HG03558 (cell line): ENCODE measurements around the gene DGAT2.
"Not testable (repeated sequence)": the region's sequence is repeated elsewhere in the genome, so short reads cannot be mapped to it uniquely, and the experiment has no call there.

Experiments
- ATAC-seq: cut with Tn5 transposase; IDR thresholded peaks from one replicate; pipeline ENCODE4 v1.9.1; 2021; ENCODE audit warnings: moderate number of reproducible peaks; ENCODE audit not compliant: unreplicated experiment; ENCODE audit errors: extremely low read depth

DGAT2 gene

GRCh38 chr11:75748729-75749273 is 19.8 kb upstream of the DGAT2 start:
- not testable (repeated sequence) for ATAC-seq

GRCh38 chr11:75754933-75755332 is 13.6 kb upstream of the DGAT2 start:
- ATAC-seq, result not testable (repeated sequence)

DNA sequence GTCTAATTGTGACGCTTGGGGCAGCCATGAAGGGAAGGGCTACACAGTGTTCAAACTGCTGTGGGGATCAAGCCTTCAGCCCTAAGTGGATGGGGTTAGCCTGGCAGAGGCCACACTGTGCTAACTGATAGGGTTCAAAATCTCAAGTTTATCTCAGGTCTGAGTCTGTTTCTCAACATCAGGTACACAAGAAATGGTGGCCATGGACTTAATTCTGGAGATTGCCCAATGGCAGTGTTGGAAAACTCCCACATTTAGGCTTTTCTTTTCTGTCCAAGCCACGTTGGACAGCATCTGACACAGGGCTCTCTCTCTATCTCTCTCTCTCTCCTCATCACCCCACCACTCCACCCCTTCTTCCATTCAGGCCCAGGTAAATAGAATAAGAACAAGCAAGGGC is 10.9 kb upstream of the DGAT2 start:
- ATAC-seq, result no peak

DNA sequence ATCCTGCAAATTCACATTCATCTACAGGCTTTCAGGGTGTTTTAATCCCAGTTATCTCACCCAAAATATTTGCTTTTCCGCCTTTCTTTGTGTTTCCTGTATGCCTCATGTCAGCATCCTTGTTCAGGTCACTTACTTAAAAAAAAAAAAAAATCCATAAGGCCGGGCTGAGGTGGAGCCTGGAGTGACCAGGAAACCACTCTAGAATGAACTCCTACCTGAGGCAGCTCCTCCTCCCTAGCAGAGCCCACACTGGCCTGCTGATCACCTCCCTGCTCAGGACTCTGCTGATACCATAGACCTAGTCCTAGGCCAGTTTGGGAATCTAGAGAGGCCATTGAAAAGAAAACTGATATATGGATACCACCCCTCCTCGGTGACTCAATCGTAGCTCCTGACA is 8.7 kb upstream of the DGAT2 start:
- ATAC-seq, result no peak

DNA sequence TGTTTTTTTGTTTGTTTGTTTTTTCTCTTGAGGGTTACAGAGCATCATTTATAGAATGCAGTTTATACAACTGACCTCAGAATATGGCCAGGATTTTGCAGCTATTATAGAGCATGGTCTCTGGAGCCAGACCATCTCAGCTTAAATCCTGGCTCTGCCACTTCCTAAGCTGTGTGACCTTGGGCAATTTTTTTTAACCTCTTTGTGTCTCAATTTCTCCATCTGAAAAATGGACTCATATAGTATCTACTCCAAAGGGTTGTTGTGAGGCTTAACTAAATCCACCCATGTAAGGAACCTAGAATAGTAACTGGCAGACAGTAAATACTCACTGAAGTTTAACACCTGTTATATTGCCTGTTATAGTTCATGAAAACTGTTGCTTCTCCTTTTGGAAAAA is 8.3 kb upstream of the DGAT2 start:
- ATAC-seq, result no peak

DNA sequence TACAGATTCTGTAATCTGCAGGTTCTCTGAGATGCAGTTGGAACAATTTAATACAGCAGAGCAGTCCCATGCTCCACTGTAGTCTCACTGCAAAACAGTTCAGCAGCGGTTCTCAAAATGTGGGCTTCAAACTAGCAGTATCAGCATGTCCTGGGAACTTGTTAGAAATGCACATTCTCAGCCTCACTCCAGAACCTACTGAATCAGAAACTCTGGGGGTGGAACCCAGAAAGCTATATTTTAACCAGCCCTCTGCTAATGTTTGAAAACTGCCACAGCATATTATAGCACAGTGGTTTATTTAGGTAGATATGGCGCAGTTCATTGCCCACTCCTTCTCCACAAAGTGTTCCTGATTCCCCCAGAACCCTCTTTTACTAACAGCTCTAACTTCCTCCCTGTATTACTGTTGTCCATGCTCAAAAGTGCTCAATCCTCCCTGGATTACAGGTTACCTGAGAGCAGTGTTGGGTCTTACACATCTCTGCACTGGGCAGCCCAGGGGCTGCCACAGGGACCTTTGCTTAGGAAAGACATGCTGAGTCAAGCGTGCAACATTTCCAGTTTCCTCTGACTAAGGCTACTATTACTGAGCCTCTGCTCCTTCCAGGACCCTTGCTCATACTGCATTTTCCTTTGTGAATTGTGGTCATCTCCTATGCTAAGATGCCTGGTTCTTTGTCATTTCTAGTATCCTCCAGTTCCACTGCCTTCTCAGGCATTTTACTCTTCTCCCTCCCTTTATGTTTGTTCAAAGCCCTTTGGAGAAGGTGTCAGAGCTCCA is 7.7 kb upstream of the DGAT2 start:
- no peak for ATAC-seq

GRCh38 chr11:75762158-75762557 is 6.4 kb upstream of the DGAT2 start:
- ATAC-seq, result no peak

DNA sequence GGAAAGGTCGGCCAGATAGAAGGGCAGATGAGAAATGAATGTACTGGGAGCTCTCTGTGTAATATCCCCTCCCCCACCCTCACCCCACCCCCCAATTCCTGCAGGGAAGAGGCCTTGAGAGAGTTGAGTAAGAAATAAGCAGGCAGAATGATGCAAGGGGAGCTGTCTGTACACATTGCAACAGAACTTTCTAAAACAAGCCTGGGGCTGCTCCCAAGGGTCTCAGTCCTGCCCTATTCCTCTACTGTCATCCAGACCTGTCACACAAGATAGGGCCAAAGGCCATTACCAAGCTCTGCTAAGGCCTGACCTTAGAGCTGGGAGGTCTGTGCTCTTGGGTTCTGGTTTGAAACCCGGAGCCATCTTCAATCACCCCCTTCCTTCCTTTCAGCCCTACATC is 5.7 kb upstream of the DGAT2 start:
- ATAC-seq, result no peak

- no peak for ATAC-seq
Measured at GRCh38 chr11:75763846-75764245, 4.7 kb upstream of the DGAT2 start.

DNA sequence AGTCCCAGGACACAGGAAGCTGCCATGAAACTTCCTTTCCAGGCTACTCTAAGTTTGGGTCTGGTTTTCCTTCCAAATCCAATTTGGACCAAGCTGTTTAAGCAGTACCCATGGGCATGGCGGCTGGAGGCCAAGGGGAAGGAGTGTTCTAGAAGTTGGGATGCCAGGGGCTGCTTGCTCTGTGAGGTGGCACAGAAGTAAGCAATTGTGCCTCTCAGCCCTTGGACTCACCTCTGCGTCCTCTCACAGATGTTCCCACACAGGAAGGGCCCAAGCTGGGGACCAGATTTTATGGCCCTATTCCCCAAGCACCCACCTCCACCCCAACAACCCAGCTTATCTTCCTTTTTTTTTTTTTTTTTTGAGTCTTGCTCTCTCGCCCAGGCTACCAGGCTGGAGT is 3.5 kb upstream of the DGAT2 start:
- no peak for ATAC-seq

GRCh38 chr11:75766443-75767227 is 1.9 kb upstream of the DGAT2 start:
- ATAC-seq, result no peak

DNA sequence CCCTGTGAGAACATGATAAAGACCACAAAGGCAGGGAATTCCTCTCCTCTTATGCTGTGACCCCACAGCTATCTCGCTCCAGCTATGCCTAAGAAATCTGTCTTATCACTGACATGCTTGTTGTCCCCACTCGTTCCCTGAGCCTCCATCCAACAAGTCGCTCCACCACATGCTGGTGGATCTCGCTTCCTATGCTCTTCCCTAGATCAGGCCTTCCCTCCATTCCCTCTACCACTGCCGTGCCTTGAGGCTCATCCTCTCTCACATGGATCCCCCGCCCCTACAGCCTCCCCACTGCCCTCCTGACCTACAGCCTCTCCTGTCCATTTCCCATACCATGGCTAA is 1.4 kb upstream of the DGAT2 start:
- no peak for ATAC-seq

GRCh38 chr11:75767793-75768111 is 826 bp upstream of the DGAT2 start:
- no peak for ATAC-seq

DNA sequence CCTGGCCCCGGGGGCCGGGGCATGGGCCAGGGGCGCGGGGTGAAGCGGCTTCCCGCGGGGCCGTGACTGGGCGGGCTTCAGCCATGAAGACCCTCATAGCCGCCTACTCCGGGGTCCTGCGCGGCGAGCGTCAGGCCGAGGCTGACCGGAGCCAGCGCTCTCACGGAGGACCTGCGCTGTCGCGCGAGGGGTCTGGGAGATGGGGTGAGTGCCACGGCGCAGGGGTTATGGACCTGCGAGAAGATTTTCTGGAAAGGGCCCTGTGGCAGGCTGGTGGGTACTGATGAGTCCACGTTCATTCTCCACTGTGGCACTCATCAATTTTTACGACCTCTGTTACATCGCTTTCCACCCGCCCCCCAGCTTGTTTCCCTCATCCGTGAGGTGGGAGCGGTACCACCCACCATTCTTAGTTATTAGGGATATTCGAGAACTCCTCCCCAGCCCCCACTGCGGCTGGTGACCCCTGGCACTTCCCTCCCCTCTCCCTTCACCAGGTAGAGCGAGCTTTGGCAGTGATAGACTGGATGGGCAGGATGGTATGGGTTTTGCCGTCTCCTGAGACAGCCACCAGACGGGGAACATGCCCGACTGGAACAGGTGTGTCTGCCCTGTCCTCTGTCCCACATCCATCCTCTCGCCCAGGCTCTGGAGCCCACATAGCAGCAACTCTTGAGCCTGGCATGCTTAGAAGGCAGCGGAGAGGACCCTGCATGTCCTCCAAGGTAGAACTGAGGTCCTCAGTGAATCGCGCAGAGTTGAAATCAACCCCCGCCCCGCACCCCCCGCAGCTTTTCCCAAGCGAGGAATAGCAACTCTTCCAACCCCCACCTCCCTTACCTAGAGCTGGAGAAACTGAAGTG is 562 bp downstream of the DGAT2 start:
- no peak for ATAC-seq

GRCh38 chr11:75770102-75770501 is 1.5 kb downstream of the DGAT2 start:
- ATAC-seq, result no peak

DNA sequence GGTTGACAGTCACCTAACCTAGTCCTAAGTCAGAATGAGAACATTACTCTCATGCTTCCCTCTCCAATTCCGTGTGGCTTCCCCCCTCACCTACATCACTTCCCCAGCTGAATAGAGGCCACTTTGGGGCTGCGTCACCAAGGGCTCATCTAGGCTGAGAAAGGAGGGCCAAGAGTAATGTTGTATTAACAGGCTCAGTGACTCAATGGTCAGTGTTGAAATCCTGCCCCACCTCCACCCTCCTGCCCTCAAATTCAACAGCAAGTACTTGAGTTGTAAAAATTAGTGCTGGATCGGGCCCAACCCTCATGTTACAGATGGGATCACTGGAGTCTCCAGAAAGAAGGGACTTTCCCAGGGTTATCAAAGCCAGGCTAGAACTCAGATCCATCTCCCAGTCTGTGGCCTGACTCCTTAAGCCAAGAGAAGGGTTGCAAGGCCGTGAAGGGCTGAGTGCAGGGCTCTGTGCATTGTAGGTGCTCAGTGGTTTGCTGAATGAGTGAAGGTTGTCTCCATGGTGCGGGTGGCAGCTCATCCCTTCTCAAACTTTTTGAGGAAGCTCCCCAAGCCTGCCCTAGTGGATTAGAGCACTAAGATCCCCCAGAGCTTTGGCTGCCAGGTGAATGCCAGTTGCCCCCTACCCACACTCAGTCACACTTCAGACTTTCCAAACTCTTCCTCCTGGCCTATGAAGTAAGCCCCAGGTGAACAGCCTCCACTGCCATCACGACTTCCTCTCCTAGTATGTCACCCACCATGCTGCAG is 3.2 kb downstream of the DGAT2 start:
- no peak for ATAC-seq

- ATAC-seq, result peak; percentile 60
Measured at GRCh38 chr11:75773595-75774353, 5.2 kb downstream of the DGAT2 start.

DNA sequence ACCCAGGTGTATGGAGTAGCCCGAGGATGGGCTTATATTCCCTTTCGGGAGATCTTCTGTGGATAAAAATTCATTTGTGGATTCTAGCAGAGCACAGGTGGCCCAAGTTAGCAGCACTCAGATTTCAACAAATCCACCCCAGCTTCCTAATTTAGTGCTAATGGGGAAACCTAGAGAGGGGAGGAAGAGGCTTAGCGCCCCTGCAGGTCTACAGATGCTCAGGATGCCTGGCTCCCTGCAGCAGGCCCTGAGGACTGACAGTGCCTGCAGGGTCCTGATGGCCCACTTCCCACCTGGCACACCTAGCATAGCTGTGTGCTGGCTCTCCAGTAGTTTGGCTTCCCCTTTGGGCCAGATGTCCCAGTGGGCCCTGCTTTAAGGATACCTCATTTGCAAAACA is 6.5 kb downstream of the DGAT2 start:
- no peak for ATAC-seq

GRCh38 chr11:75776546-75776945 is 8.0 kb downstream of the DGAT2 start:
- no peak for ATAC-seq
